ENCODE measurements around the gene NFKBIE.

GRCh38 chr6:44233567-44234100, 31.7 kb downstream of the NFKBIE start:
- TF ChIP-seq CTCF (IDR thresholded peaks at IDR 0.05) (no peak), POLR2A (IDR thresholded peaks at IDR 0.05) (no peak)

All from thyroid gland (tissue), 4 donors.